Astrocyte (in vitro differentiated cells and primary cell): Measurements from ENCODE around the gene KIF1C.
"Not testable (repeated sequence)": the region's sequence is repeated elsewhere in the genome, so short reads cannot be mapped to it uniquely, and the experiment has no call there.

ENCODE experiments used
- CTCF ChIP-seq: IDR thresholded peaks from 2 replicates; pipeline ENCODE4 v1.5.1; 2011; ENCODE audit warnings: low read depth, mild to moderate bottlenecking, inconsistent platforms, low read length, moderate library complexity; ENCODE audit not compliant: insufficient read depth
- EZH2 ChIP-seq: IDR thresholded peaks from 2 replicates; pipeline ENCODE4 v1.6.1; 2012; ENCODE audit warnings: mild to moderate bottlenecking, low read length, inconsistent platforms; ENCODE audit not compliant: insufficient read depth

- not testable (repeated sequence) for TF ChIP-seq CTCF, EZH2
Observed at GRCh38 chr17:5077275-5077674, 79.5 kb downstream of the KIF1C start.
